RCC 7860 (cell line): ENCODE measurements around the gene OR7G1.

ENCODE experiments used
- DNase-seq: peaks from one replicate; pipeline ENCODE4 v3.0.0-alpha.2; 2015; ENCODE audit warnings: low spot score
- FAIRE-seq: peaks from 2 replicates; lab custom pipeline; 2012; peaks lifted over from hg19 to GRCh38; lab: Jason Lieb, UNC

Gene OR7G1, protein sequence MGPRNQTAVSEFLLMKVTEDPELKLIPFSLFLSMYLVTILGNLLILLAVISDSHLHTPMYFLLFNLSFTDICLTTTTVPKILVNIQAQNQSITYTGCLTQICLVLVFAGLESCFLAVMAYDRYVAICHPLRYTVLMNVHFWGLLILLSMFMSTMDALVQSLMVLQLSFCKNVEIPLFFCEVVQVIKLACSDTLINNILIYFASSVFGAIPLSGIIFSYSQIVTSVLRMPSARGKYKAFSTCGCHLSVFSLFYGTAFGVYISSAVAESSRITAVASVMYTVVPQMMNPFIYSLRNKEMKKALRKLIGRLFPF

DNA sequence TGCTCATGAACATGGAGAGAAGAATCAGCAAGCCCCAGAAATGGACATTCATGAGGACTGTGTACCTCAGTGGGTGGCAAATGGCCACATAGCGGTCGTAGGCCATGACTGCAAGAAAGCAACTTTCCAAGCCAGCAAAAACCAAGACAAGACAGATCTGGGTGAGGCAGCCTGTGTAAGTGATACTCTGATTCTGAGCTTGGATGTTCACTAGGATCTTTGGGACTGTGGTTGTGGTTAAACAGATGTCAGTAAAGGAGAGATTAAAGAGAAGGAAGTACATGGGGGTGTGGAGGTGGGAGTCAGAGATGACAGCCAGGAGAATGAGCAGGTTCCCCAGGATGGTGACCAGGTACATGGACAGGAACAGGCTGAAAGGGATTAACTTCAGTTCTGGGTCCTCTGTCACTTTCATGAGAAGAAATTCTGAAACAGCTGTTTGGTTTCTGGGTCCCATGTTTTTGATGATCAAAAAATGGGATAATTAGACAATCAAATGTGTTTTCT is at the start of gene OR7G1:
TSS of gene OR7G1 (minus strand) at position 457 of the 507 bp plus-strand sequence. CDS start at position 457, 0 bp downstream.
- FAIRE-seq, result no peak
- DNase-seq, result no peak

GRCh38 chr19:9165261-9165660 is 49.7 kb upstream of the OR7G1 start:
- FAIRE-seq (no peak), DNase-seq (no peak)

DNA sequence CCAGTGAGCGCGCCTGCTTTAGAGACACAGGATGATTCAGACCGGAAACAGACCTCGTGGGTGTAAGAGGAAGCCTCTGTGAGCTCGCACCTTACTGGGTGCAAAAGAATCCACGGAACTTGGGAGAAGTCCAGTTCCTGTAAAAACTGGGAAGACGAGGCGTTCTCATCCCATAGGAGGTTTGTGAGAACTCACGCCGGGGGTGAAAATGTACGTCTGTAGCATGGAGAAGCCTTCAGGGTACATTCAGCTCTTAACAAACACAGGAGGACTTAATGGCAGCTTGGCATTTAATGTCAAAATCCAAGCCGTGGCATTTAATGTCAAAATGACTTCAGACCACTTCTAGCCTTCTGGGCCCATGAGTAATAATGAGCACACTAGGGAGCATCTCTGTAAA is 45.9 kb upstream of the OR7G1 start:
- DNase-seq, result no peak
- FAIRE-seq, result no peak

DNA sequence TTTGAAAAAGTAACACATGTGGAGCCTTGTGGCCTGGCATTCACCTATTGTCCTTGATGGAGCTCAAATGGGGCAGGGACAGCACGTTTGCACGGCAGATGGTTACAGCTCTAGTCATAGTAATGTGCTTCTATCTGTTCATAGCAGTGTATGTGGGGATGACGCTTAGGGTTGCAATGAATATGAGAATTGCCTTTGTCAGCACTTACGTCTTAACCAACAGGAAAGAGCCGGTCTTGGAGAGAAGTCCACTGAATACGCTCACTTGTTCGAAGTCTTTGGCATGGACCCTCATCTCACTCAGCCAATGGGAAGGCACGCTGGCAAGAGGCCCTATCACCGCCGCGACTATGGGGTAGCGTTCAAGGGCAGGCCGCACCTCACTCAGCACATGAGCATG is 44.3 kb upstream of the OR7G1 start:
- FAIRE-seq (no peak), DNase-seq (no peak)

DNA sequence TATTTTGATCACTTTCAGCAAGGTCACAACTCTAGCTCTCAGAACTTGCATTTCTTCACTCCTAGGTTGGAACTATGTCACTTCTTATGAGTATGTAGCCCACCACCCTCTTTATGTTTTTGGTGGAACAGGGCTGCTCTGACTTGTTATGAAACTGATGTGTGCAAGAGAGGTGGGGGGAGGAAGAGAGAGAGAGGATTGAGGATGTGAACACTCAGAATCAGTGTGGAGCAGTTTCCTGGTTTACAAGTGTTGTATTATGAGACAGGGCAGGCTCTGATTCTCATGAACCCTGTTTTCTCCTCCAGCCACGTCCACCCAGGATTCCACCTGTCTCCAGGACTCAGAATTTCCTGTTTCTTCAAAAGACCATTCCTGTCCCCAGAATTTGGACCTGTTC is 40.7 kb upstream of the OR7G1 start:
- no peak for FAIRE-seq
- DNase-seq, result no peak

- no peak for FAIRE-seq
- no peak for DNase-seq
Measured at GRCh38 chr19:9155591-9155990, 40.0 kb upstream of the OR7G1 start.

DNA sequence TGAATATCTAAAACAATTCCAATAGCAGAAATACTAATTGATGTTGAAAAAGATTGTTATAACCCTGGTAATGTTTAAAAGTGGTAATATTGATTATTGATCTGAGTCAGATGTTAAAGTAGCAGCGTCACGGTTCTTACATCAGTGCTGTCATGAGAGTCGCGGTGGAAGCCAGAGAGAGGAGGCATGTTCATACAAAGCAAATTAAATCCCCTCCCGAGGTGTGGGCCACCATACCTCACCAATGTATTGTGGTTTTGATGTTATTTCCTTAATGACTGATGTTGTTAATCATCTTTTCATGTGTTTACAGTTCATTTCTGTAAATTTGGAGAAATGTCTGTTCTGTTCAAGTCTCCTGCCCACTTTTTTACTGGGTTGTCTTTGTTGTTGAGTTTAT is 35.8 kb upstream of the OR7G1 start:
- FAIRE-seq, result no peak
- no peak for DNase-seq

GRCh38 chr19:9150650-9151049 is 35.1 kb upstream of the OR7G1 start:
- DNase-seq (no peak), FAIRE-seq (no peak)

GRCh38 chr19:9149997-9150396 is 34.4 kb upstream of the OR7G1 start:
- FAIRE-seq, result no peak
- DNase-seq, result no peak

DNA sequence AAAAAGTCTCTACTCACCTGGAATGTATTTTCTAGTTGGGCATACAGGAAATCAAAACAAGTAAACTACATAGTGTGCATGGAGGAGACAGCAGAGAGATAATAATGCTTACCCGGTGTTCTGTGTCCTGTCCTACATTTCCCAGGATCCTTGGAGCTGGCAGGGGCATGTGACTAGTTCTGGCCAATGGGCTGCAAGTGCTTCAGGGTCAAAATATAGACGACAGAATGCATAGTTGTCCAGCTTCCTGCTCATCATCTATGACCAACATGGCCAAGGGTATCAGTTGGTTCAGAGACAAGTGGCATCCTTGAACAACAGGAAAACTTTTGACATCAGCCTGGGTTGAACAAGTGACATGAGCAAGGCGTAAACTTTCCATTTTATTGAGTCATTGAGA is 33.1 kb upstream of the OR7G1 start:
- FAIRE-seq (no peak), DNase-seq (no peak)

DNA sequence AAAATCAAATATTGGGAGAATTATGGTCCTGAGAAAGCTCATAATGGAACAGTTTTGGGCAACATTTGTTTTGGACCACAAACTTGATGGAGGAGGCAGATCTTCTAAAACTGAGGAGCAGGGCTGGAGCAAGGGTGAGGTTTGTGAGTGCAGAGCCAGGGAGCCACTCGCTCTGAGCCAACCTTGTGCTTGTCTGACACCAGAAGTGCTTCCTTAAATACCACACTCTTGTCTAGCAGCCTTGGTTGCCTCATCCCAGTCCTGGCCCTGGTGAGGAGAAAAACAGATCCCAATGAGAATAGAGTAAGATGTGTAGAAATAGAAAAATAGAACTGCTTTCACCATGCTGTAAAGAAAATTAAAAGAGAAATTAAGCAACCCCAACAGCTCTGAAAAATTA is 31.3 kb upstream of the OR7G1 start:
- DNase-seq (no peak), FAIRE-seq (no peak)

- DNase-seq (no peak), FAIRE-seq (no peak)
Measured at GRCh38 chr19:9144920-9145319, 29.4 kb upstream of the OR7G1 start.

GRCh38 chr19:9140159-9140874 is 24.8 kb upstream of the OR7G1 start, which contains the start of gene ZNF317:
ZNF317 (plus strand) TSS chr19:9140397; CDS start chr19:9156017, 15,620 bp downstream.
- DNase-seq, result peak; percentile 76
- FAIRE-seq, result peak; percentile 75

DNA sequence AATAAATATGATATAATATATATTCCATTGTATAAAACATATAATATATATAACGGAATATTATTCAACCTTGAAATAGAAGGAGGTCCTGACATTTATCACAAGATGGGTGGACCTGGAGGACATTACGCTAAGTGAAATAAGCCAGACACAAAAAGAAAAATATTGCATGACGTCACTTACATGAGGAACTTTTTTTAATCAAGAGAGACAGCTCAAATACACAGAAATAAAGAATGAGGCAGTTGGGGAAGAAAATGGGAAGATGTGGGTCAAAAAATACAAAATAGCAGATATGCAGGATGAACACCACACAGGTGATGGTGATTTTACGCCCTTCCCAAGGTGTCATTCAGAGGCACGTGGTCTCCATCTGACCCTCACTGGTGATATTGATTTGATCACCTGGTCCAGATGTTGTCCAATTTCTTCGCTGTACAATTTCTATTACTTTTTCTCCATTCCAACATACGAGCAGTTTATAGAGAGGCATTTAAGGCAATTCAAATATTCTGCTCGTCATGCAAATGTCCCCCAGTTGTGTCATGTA is 24.1 kb upstream of the OR7G1 start:
- DNase-seq (no peak), FAIRE-seq (peak; percentile 58)

GRCh38 chr19:9132422-9132821 is 16.9 kb upstream of the OR7G1 start:
- FAIRE-seq (no peak), DNase-seq (peak; percentile 27)

GRCh38 chr19:9130965-9131364 is 15.4 kb upstream of the OR7G1 start:
- no peak for DNase-seq
- FAIRE-seq, result no peak

DNA sequence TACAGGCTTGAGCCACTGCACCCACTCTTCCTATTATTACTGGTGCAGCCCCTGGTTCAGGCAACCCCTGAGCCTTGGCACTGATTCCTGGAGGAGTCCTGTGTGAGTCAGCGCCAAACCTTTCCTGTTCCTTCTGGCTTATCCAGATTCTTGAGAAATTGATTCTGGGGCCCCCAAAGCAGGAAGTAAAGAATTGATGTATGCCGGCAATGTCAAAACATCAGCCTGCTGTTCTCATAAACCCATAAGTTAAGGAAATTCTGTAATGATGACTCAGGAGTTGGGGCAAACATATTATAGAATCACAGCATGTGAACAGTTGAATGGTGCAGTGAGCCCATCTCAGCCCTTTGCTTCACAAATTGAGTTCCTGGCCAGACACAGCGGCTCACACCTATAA is 12.6 kb upstream of the OR7G1 start:
- FAIRE-seq (no peak), DNase-seq (no peak)

DNA sequence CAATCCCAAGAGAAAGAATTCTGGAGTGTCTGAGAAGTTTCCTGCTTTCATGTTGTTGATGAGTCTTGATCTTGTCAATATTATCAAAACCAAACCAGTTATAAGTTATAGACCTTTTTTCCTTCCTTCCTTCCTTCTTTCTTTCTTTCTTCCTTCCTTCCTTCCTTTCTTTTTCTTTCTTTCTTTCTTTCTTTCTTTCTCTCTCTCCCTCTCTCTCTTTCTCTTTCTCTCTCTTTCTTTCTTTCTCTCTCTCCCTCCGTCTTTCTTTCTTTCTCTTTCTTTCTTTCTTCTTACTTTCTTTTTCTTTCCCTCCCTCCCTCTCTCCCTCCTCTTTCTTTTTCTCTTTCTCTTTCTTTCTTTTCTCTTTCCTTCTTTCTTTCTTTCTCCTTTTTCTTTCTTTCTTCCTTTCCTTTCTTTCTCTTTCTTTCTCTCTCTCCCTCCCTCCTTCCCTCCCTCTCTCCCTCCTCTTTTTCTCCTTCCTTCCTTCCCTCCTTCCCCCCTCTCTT is 11.4 kb upstream of the OR7G1 start, which contains the start of gene OR7G3:
TSS of gene OR7G3 (minus strand) at position 51 of the 506 bp plus-strand sequence. CDS start at position 51, 0 bp downstream.
- no peak for FAIRE-seq
- no peak for DNase-seq

GRCh38 chr19:9116547-9116946 is 984 bp upstream of the OR7G1 start:
- FAIRE-seq (no peak), DNase-seq (no peak)

DNA sequence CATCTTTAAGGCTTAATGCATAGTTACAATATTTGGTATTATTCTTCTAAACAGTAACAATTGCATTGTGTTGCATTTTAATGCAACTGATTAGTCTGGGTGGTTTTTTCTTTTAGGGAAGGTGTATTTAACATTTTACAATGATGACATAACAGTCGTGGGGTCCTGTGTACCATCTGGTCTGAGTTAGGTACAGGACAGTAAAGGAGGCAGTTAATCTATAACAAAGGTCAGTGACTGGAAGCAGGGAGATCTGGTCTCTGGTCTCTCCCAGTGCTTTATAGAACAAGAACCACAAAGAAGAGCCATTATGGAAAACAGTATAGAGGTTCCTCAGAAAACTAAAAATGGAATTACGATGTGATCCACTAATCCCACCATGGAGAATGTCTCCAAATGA is 5.6 kb downstream of the OR7G1 start:
- DNase-seq (no peak), FAIRE-seq (no peak)

DNA sequence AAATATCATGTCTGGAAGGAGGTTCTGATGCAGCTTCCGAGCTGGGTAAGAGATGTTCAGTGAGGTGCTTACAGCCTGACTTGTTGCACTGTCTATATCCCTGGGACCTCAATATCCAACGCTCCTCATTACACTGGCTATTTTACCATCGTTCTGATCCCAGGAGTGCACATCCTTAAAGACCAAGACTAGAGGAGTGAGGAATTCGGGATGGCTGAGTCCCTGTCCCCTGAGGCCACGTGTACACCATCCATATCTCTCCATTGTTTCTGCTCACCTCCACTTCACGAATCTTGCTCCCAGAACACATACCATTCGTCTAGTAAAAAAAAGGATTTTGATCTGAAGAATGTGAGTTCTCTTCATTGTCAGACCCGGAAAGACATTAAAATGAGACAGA is 8.2 kb downstream of the OR7G1 start, which contains the start of gene OR7G2:
TSS of gene OR7G2 (minus strand) at position 101 of the 400 bp plus-strand sequence. CDS start 4,232 bp downstream, outside the sequence.
- no peak for FAIRE-seq
- no peak for DNase-seq
